H9 (cell line): ENCODE data around the gene CACNA2D3. TPM values are rescaled to one million over a fixed set of nuclear protein-coding genes. Genes with fewer than 3 reads are reported as not detected.
A peak's percentile ranks its signal among the peaks of the same experiment; 100 is the strongest.

Source experiments
- DNase-seq: peaks from one replicate; pipeline ENCODE4 v3.0.0-alpha.2; 2017
- H2AFZ ChIP-seq: one replicate; pipeline ENCODE4 v1.6.1; 2013; ENCODE audit warnings: mild to moderate bottlenecking, low read length, control low read depth, moderate library complexity
- H2AK5ac ChIP-seq: 2 replicates; pipeline ENCODE4 v1.6.1; 2013; ENCODE audit warnings: low read length, control low read depth, mixed read lengths; ENCODE audit not compliant: insufficient read length
- H2BK120ac ChIP-seq: one replicate; pipeline ENCODE4 v1.6.1; 2013; ENCODE audit warnings: low read depth, mild to moderate bottlenecking, low read length, control low read depth, inconsistent platforms; ENCODE audit not compliant: poor library complexity, severe bottlenecking
- H2BK12ac ChIP-seq: 2 replicates; pipeline ENCODE4 v1.6.1; 2013; ENCODE audit warnings: low read length, control low read depth, mixed read lengths, low read depth; ENCODE audit not compliant: insufficient read length
- H2BK15ac ChIP-seq: 2 replicates; pipeline ENCODE4 v1.6.1; 2013; ENCODE audit warnings: low read depth, low read length, control low read depth
- H2BK20ac ChIP-seq: one replicate; pipeline ENCODE4 v1.6.1; 2013; ENCODE audit warnings: low read depth, mild to moderate bottlenecking, low read length, control low read depth, inconsistent platforms; ENCODE audit not compliant: poor library complexity, severe bottlenecking
- H2BK5ac ChIP-seq: 2 replicates; pipeline ENCODE4 v1.6.1; 2013; ENCODE audit warnings: low read length, control low read depth, mixed read lengths; ENCODE audit not compliant: insufficient read length
- H3K14ac ChIP-seq: 2 replicates; pipeline ENCODE4 v1.6.1; 2013; ENCODE audit warnings: low read length, control low read depth; ENCODE audit not compliant: insufficient read depth
- H3K18ac ChIP-seq: 2 replicates; pipeline ENCODE4 v1.6.1; 2013; ENCODE audit warnings: low read depth, mild to moderate bottlenecking, mixed read lengths, low read length, control low read depth; ENCODE audit not compliant: insufficient read length
- H3K23ac ChIP-seq: 2 replicates; pipeline ENCODE4 v1.6.1; 2013; ENCODE audit warnings: low read length, control low read depth, mixed read lengths, low read depth; ENCODE audit not compliant: insufficient read length
- H3K23me2 ChIP-seq: 2 replicates; pipeline ENCODE4 v1.6.1; 2013; ENCODE audit warnings: low read depth, mild to moderate bottlenecking, mixed read lengths, low read length, control low read depth; ENCODE audit not compliant: insufficient read length, poor library complexity, severe bottlenecking
- H3K27ac ChIP-seq: 2 replicates; pipeline ENCODE4 v1.5.1; 2013; ENCODE audit warnings: low read length, control low read depth, mixed read lengths, low read depth; ENCODE audit not compliant: insufficient read length
- H3K27me3 ChIP-seq: 2 replicates; pipeline ENCODE4 v1.6.1; 2013; ENCODE audit warnings: low read length, control low read depth, inconsistent platforms; ENCODE audit not compliant: insufficient read depth
- H3K4ac ChIP-seq: 2 replicates; pipeline ENCODE4 v1.6.1; 2013; ENCODE audit warnings: low read depth, mild to moderate bottlenecking, control low read depth, inconsistent platforms, low read length, moderate library complexity
- H3K4me1 ChIP-seq: 2 replicates; pipeline ENCODE4 v1.6.1; 2013; ENCODE audit warnings: low read length, control low read depth, inconsistent platforms; ENCODE audit not compliant: insufficient read depth
- H3K4me2 ChIP-seq: 2 replicates; pipeline ENCODE4 v1.6.1; 2013; ENCODE audit warnings: low read length, control low read depth, mixed read lengths; ENCODE audit not compliant: insufficient read length, insufficient read depth
- H3K56ac ChIP-seq: 2 replicates; pipeline ENCODE4 v1.6.1; 2013; ENCODE audit warnings: low read depth, mild to moderate bottlenecking, mixed read lengths, low read length, control low read depth; ENCODE audit not compliant: insufficient read length
- H3K79me1 ChIP-seq: 2 replicates; pipeline ENCODE4 v1.6.1; 2013; ENCODE audit warnings: low read depth, mild to moderate bottlenecking, moderate library complexity, low read length, control low read depth, inconsistent platforms; ENCODE audit not compliant: insufficient read depth, poor library complexity, severe bottlenecking
- H3K79me2 ChIP-seq: 2 replicates; pipeline ENCODE4 v1.6.1; 2013; ENCODE audit warnings: low read length, control low read depth, inconsistent platforms; ENCODE audit not compliant: insufficient read depth
- H3K9ac ChIP-seq: 2 replicates; pipeline ENCODE4 v1.6.1; 2013; ENCODE audit warnings: low read length, control low read depth, mixed read lengths; ENCODE audit not compliant: insufficient read length; ENCODE audit errors: extremely low read depth
- H3K9me3 ChIP-seq: one replicate; pipeline ENCODE4 v1.6.1; 2013; ENCODE audit warnings: low read depth, low read length, inconsistent platforms; ENCODE audit not compliant: control insufficient read depth
- H3T11ph ChIP-seq: one replicate; pipeline ENCODE4 v1.6.1; 2013; ENCODE audit warnings: mild to moderate bottlenecking, low read length, control low read depth, inconsistent platforms
- H4K20me1 ChIP-seq: one replicate; pipeline ENCODE4 v1.6.1; 2013; ENCODE audit not compliant: control insufficient read depth, insufficient read length, insufficient read depth
- H4K5ac ChIP-seq: 2 replicates; pipeline ENCODE4 v1.6.1; 2013; ENCODE audit warnings: low read depth, mild to moderate bottlenecking, mixed read lengths, low read length, control low read depth; ENCODE audit not compliant: insufficient read length
- H4K8ac ChIP-seq: replicated peaks from 2 replicates; pipeline ENCODE4 v1.6.1; 2013; ENCODE audit warnings: low read length, control low read depth, mixed read lengths, low read depth; ENCODE audit not compliant: insufficient read length
- H4K91ac ChIP-seq: 2 replicates; pipeline ENCODE4 v1.6.1; 2013; ENCODE audit warnings: low read depth, mild to moderate bottlenecking, moderate library complexity, mixed read lengths, low read length, control low read depth; ENCODE audit not compliant: insufficient read length
- H3K27ac Mint-ChIP-seq, 3 experiments: 2 replicates in 2 of 3; 3 replicates in 1 of 3; pipeline ENCODE4 v1.8.0; 2020 to 2021; ENCODE audit warnings: mixed read lengths in 3 of 3, mild to moderate bottlenecking in 1 of 3, moderate library complexity in 1 of 3
- H3K27me3 Mint-ChIP-seq: 2 replicates; pipeline ENCODE4 v1.8.0; 2021; ENCODE audit warnings: low read depth, mild to moderate bottlenecking, moderate library complexity, mixed read lengths
- H3K36me3 Mint-ChIP-seq, 3 experiments: 2 replicates in 2 of 3; 3 replicates in 1 of 3; pipeline ENCODE4 v1.8.0; 2020 to 2021; ENCODE audit warnings: low read depth in 3 of 3, mixed read lengths in 3 of 3; ENCODE audit not compliant: insufficient read depth in 1 of 3
- H3K4me1 Mint-ChIP-seq, 2 experiments: 2 replicates each; pipeline ENCODE4 v1.8.0; 2020; ENCODE audit warnings: mixed read lengths in 2 of 2
- H3K4me3 Mint-ChIP-seq, 2 experiments: 2 replicates in 1 of 2; 3 replicates in 1 of 2; pipeline ENCODE4 v1.8.0; 2020 to 2021; ENCODE audit warnings: mild to moderate bottlenecking in 2 of 2, mixed read lengths in 2 of 2, moderate library complexity in 1 of 2
- H3K9me3 Mint-ChIP-seq, 2 experiments: 2 replicates in 1 of 2; 3 replicates in 1 of 2; pipeline ENCODE4 v1.8.0; 2020; ENCODE audit warnings: mild to moderate bottlenecking in 2 of 2, mixed read lengths in 2 of 2, moderate library complexity in 1 of 2
- CTCF ChIP-seq: fragments of 200-600 bp; sonication (generic); conservative IDR thresholded peaks from 3 replicates; pipeline ENCODE4 v1.8.0; 2021; ENCODE audit warnings: antibody characterized with exemption, mild to moderate bottlenecking
- WGBS: extraction: QIAGEN DNeasy Blood & Tissue Kit; methylation state at CpG from one replicate; pipeline ENCODE4 v1.1.7; 2013; ENCODE audit warnings: missing lambda C conversion rate, low lambda C conversion rate, mixed read lengths; ENCODE audit not compliant: insufficient read length; ENCODE audit errors: extremely low coverage; 5-methylcytosine and 5-hydroxymethylcytosine counted together
- total RNA-seq: library from RNA; stranded (reverse); gene quantifications from 2 replicates; pipeline ENCODE4 v1.2.1, GENCODE V29; 2021

The CACNA2D3 gene
- total RNA-seq, 1 experiment from 2014 or later: 3.2 TPM

GRCh38 chr3:54874816-54875556 is 752.6 kb downstream of the CACNA2D3 start:
- Histone ChIP-seq H3K4ac (no peak overlapping the region), H3K4me2 (no peak overlapping the region), H4K8ac (no peak overlapping the region), H3K9ac (no peak overlapping the region), H3K18ac (no peak overlapping the region), H3T11ph (no peak overlapping the region), H2BK20ac (no peak overlapping the region), H2AFZ (no peak overlapping the region), H3K23ac (no peak overlapping the region), H2AK5ac (no peak overlapping the region), H3K14ac (no peak overlapping the region), H3K27me3 (no peaks in the 10 kb centered on the region), H2BK120ac (no peak overlapping the region), H3K79me2 (no peaks in the 10 kb centered on the region), H4K20me1 (no peaks in the 10 kb centered on the region), H2BK15ac (no peak overlapping the region), H3K79me1 (no peaks in the 10 kb centered on the region), H2BK12ac (no peak overlapping the region), H3K4me1 (peaks cover 3% of the 10 kb centered on the region; the same call in 1 of the 2 replicates), H3K23me2 (no peaks in the 10 kb centered on the region), H4K91ac (no peak overlapping the region), H3K9me3 (no peaks in the 10 kb centered on the region), H4K5ac (no peak overlapping the region), H3K27ac (no peak overlapping the region), H2BK5ac (no peak overlapping the region), H3K56ac (no peak overlapping the region)
- DNase-seq: no peak
- peaks cover 27 to 32% of the 10 kb centered on the region in 2 experiments for H3K4me1 Mint-ChIP-seq
- H3K4me3 Mint-ChIP-seq: no peak overlapping the region
- no peaks in the 10 kb centered on the region for H3K9me3 Mint-ChIP-seq
- 0 out of 7 replicates have a peak overlapping the region, but pooled peaks of 1 of the 3 experiments have one; percentile 55 for H3K27ac Mint-ChIP-seq
- WGBS: no CpG with 5 or more reads among the region's 7 CpGs
- no peak for TF ChIP-seq CTCF
- no peaks in the 10 kb centered on the region for H3K27me3 Mint-ChIP-seq
- H3K36me3 Mint-ChIP-seq: peaks cover 3 to 4% (median 3%) of the 10 kb centered on the region in 3 experiments; a peak in 2 of 7 replicates
